ENCODE data around the gene API5.
"Not testable (repeated sequence)": the region's sequence is repeated elsewhere in the genome, so short reads cannot be mapped to it uniquely, and the experiment has no call there.

Gene API5

DNA sequence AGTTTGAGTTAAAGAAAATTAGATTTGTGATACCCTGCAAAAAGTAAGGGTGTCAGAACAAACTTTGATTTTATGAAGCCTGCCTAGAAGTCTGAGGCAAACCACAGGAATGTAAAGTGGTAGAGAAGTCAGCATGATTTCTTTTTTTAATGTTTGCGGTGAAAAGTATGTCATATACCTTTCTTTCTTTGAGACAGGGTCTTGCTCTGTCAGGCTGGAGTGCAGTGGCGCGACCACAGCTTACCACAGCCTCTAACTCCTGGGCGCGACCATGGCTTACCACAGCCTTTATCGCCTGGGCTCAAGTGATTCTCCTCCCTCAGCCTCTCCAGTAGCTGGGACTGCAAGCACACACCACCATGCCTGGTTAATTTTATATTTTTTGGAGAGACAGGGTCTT, 4.7 kb downstream of the API5 start:
- DNase-seq (ENCODE audit: low read depth): peak; percentile 11
- TF ChIP-seq, protein P1, sequence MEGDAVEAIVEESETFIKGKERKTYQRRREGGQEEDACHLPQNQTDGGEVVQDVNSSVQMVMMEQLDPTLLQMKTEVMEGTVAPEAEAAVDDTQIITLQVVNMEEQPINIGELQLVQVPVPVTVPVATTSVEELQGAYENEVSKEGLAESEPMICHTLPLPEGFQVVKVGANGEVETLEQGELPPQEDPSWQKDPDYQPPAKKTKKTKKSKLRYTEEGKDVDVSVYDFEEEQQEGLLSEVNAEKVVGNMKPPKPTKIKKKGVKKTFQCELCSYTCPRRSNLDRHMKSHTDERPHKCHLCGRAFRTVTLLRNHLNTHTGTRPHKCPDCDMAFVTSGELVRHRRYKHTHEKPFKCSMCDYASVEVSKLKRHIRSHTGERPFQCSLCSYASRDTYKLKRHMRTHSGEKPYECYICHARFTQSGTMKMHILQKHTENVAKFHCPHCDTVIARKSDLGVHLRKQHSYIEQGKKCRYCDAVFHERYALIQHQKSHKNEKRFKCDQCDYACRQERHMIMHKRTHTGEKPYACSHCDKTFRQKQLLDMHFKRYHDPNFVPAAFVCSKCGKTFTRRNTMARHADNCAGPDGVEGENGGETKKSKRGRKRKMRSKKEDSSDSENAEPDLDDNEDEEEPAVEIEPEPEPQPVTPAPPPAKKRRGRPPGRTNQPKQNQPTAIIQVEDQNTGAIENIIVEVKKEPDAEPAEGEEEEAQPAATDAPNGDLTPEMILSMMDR (conservative IDR thresholded peaks at IDR 0.05; ENCODE audit: low read length): no peak
- no peak overlapping the region for H3K4me3 ChIP-seq (ENCODE audit: low read length)

DNA sequence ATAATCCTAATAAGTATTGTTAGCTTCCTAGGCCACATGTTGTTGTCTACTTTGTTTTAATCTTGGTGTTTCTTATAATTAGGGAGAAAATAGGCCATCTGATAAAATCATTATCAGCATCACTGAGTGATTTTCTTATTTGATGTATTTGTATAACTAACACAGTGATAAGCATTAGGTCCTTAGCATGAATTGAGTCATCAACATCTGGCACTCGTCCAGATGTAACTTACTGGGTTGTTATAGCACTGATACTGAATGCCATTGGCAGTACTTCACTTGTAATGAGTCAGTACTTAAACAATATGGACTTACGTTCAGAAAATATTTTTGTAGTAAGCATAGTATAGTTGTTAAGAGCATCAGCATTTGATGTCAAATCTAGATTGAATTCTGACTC, 16.2 kb downstream of the API5 start:
- H3K4me3 ChIP-seq (ENCODE audit: low read length): no peak overlapping the region
- DNase-seq (ENCODE audit: low read depth): peak; percentile 73
- TF ChIP-seq, protein P1 (conservative IDR thresholded peaks at IDR 0.05; ENCODE audit: low read length): no peak

DNA sequence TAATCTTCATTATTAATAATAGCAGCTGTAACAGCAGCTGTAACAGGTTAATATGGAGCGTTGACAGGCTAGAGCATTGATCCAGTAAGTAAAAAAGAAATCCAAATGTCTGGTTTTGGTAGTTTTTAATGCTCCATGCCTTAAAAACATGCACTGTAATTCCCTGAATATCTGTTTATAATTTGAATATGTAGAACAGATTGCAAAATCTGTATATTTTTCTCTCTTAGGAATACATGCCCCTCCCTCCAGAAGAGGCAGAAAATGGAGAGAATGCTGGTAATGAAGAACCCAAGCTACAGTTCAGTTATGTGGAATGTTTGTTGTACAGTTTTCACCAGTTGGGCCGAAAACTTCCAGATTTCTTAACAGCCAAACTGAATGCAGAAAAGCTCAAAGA, 16.7 kb downstream of the API5 start:
- H3K4me3 ChIP-seq (ENCODE audit: low read length): no peak overlapping the region
- TF ChIP-seq, protein P1 (conservative IDR thresholded peaks at IDR 0.05; ENCODE audit: low read length): no peak
- no peak for DNase-seq (ENCODE audit: low read depth)

DNA sequence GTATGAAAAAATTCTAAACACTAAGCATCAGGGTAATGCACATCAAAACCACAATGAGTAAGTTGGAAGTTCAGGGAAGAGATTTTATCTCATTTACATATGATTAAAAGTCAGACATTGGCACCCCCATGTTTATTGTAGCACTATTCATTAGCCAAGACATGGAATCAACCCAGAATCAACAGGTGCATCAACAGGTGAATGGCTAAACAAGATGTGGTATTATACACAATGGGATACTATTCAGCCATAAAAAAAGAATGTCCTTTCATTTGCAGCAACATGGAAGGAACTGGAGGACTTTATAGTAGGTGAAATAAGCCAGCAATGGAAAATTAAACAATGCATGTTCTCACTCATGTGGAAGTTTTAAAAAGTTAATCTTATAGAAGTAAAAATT, 29.4 kb downstream of the API5 start:
- TF ChIP-seq, protein P1 (conservative IDR thresholded peaks at IDR 0.05; ENCODE audit: low read length): no peak
- DNase-seq (ENCODE audit: low read depth): no peak
- no peak overlapping the region for H3K4me3 ChIP-seq (ENCODE audit: low read length)

DNA sequence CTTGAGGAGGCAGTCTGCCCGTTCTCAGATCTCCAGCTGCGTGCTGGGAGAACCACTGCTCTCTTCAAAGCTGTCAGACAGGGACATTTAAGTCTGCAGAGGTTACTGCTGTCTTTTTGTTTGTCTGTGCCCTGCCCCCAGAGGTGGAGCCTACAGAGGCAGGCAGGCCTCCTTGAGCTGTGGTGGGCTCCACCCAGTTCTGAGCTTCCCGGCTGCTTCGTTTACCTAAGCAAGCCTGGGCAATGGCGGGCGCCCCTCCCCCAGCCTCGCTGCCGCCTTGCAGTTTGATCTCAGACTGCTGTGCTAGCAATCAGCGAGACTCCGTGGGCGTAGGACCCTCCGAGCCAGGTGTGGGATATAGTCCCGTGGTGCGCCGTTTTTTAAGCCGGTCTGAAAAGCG, 39.6 kb downstream of the API5 start:
- not testable (repeated sequence) for DNase-seq (ENCODE audit: low read depth); H3K4me3 ChIP-seq (ENCODE audit: low read length)

DNA sequence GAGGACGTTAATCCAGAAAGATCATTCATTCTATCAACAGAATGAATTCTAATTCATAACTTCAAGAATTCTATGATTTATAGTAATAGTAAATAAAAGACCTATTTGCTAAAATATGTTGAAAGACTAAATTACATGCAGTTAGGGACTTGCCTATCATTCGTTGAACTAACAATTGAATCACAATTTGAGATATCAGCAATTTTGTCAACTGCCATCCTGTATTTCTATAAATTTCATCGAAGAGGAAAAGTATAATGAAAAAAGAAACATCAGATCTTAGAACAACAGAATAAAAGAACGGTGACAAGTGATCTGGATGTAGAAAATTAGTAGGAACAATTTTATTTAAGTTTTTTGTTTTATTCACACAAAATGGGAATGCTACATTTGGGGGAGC, 42.5 kb downstream of the API5 start:
- no peak for DNase-seq (ENCODE audit: low read depth)
- TF ChIP-seq, protein P1 (conservative IDR thresholded peaks at IDR 0.05; ENCODE audit: low read length): no peak
- H3K4me3 ChIP-seq (ENCODE audit: low read length): no peak overlapping the region

DNA sequence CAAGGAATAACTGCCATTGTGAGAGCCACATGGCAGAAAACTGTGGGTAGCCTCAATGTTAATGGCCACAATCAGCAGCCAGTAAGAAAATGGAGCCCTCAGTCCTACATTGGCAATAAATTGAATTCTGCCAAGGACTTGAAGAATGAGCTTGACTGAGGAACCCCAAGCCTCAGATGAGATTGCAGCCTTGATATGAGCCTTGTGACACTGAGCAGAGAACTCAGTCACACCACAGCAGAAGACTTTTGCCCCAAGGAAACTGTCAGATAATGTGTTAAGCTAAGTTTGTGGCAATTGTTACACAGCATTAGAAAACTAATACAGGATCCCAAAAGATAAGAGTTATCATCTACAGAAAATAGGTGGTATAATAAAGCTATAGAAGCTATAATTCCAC, 44.5 kb downstream of the API5 start:
- TF ChIP-seq, protein P1 (conservative IDR thresholded peaks at IDR 0.05; ENCODE audit: low read length): no peak
- DNase-seq (ENCODE audit: low read depth): no peak
- H3K4me3 ChIP-seq (ENCODE audit: low read length): no peak overlapping the region

DNA sequence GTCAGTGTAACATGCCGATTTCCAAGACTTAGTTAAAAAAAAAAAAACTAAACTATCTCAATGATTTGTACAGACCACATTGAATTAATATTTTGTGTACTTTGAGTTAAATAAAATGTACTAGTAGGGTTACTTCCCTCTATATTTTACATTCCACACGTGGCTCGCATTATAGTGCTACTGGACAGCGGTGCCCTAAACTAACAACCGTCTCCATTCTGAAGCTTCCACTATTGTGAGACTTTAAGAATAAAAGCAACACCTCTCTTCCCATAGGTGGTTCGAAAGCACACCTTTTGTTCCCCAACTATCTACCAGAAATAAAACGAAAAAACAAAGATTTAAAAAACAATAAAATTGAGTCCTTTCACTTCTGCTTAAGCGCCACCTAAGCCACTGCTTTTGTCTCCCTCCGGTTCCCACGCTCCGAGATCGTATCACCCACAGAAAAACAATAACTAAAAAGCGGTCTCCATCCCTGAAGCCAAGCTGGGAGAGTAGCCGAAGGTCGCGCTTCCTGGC, 46.5 kb downstream of the API5 start:
- peak overlapping the region; percentile 94 for H3K4me3 ChIP-seq (ENCODE audit: low read length)
- TF ChIP-seq, protein P1 (conservative IDR thresholded peaks at IDR 0.05; ENCODE audit: low read length): no peak
- no peak for DNase-seq (ENCODE audit: low read depth)

Data from AG10803 (cell line).